BE2C (cell line): Measurements from ENCODE around the gene RANBP17.
A peak's percentile ranks its signal among the peaks of the same experiment; 100 is the strongest.

Source experiments
- DNase-seq: peaks from one replicate; pipeline ENCODE4 v3.0.0-alpha.2; 2020
- H3K27me3 ChIP-seq: fragments of 250-450 bp; sonication (Bioruptor Pico); 2 replicates; pipeline ENCODE4 v1.5.1; 2020; ENCODE audit warnings: mild to moderate bottlenecking
- H3K36me3 ChIP-seq: fragments of 250-450 bp; sonication (Bioruptor Pico); 2 replicates; pipeline ENCODE4 v1.5.1; 2020; ENCODE audit warnings: mild to moderate bottlenecking
- H3K4me1 ChIP-seq: fragments of 250-450 bp; sonication (Bioruptor Pico); 2 replicates; pipeline ENCODE4 v1.5.1; 2020
- H3K4me3 ChIP-seq: 2 replicates; pipeline ENCODE4 v1.5.1; 2011; ENCODE audit warnings: low read depth, low read length
- H3K9me3 ChIP-seq: fragments of 250-450 bp; sonication (Bioruptor Pico); 2 replicates; pipeline ENCODE4 v1.5.1; 2020
- CTCF ChIP-seq: IDR thresholded peaks from 2 replicates; pipeline ENCODE4 v1.5.1; 2012; ENCODE audit warnings: mild to moderate bottlenecking, low read depth, low read length

RANBP17 gene

GRCh38 chr5:171128136-171128535 lies 266.3 kb downstream of the RANBP17 start:
- no peak for DNase-seq
- peaks cover 10% of the 10 kb centered on the region for H3K4me1 ChIP-seq
- no peaks in the 10 kb centered on the region; the same call in 1 of the 2 replicates for H3K36me3 ChIP-seq
- H3K27me3 ChIP-seq, result no peaks in the 10 kb centered on the region
- H3K4me3 ChIP-seq, result no peak overlapping the region
- no peak for TF ChIP-seq CTCF
- no peaks in the 10 kb centered on the region for H3K9me3 ChIP-seq

- Histone ChIP-seq H3K4me3 (no peak overlapping the region), H3K9me3 (no peaks in the 10 kb centered on the region), H3K4me1 (peaks cover 10% of the 10 kb centered on the region), H3K36me3 (no peaks in the 10 kb centered on the region; the same call in 1 of the 2 replicates), H3K27me3 (no peaks in the 10 kb centered on the region)
- TF ChIP-seq CTCF, result peak; percentile 46
- DNase-seq, result no peak
Observed at GRCh38 chr5:171129308-171129707, 267.5 kb downstream of the RANBP17 start.

- no peaks in the 10 kb centered on the region for H3K9me3 ChIP-seq
- H3K36me3 ChIP-seq, result no peaks in the 10 kb centered on the region; the same call in 1 of the 2 replicates
- H3K27me3 ChIP-seq, result no peaks in the 10 kb centered on the region
- no peak for TF ChIP-seq CTCF
- DNase-seq, result no peak
- H3K4me3 ChIP-seq, result no peak overlapping the region
- H3K4me1 ChIP-seq, result peaks cover 14% of the 10 kb centered on the region
Observed at GRCh38 chr5:171131497-171131896, 269.7 kb downstream of the RANBP17 start.

- Histone ChIP-seq H3K9me3 (no peaks in the 10 kb centered on the region), H3K4me3 (no peak overlapping the region), H3K4me1 (peaks cover 22% of the 10 kb centered on the region), H3K27me3 (no peaks in the 10 kb centered on the region), H3K36me3 (no peaks in the 10 kb centered on the region)
- no peak for DNase-seq
- no peak for TF ChIP-seq CTCF
Observed at GRCh38 chr5:171137768-171138525, 276.1 kb downstream of the RANBP17 start.

GRCh38 chr5:171139227-171139626 lies 277.4 kb downstream of the RANBP17 start:
- DNase-seq, result no peak
- peaks cover 22% of the 10 kb centered on the region for H3K4me1 ChIP-seq
- H3K27me3 ChIP-seq, result no peaks in the 10 kb centered on the region
- no peaks in the 10 kb centered on the region for H3K9me3 ChIP-seq
- no peak for TF ChIP-seq CTCF
- peaks cover 2% of the 10 kb centered on the region; the same call in 1 of the 2 replicates for H3K36me3 ChIP-seq
- no peak overlapping the region for H3K4me3 ChIP-seq

- H3K36me3 ChIP-seq, result peaks cover 2% of the 10 kb centered on the region; the same call in 1 of the 2 replicates
- no peak for TF ChIP-seq CTCF
- H3K9me3 ChIP-seq, result no peaks in the 10 kb centered on the region
- H3K27me3 ChIP-seq, result no peaks in the 10 kb centered on the region
- DNase-seq, result no peak
- peaks cover 18% of the 10 kb centered on the region for H3K4me1 ChIP-seq
- H3K4me3 ChIP-seq, result no peak overlapping the region
Observed at GRCh38 chr5:171142617-171143016, 280.8 kb downstream of the RANBP17 start.
